Measurements from ENCODE around the gene SLC38A9.

SLC38A9 gene

GRCh38 chr5:55645304-55645703 lies 66.8 kb downstream of the SLC38A9 start:
- no peak for DNase-seq

GRCh38 chr5:55638455-55638854 lies 73.7 kb downstream of the SLC38A9 start:
- DNase-seq: no peak

- DNase-seq: no peak
Measured at GRCh38 chr5:55638051-55638450, 74.1 kb downstream of the SLC38A9 start.

- DNase-seq: no peak
Measured at GRCh38 chr5:55636683-55637082, 75.4 kb downstream of the SLC38A9 start.

- no peak for DNase-seq
Measured at GRCh38 chr5:55636177-55636576, 75.9 kb downstream of the SLC38A9 start.

- DNase-seq: no peak
Measured at GRCh38 chr5:55634866-55635265, 77.3 kb downstream of the SLC38A9 start.

GRCh38 chr5:55634209-55634805 lies 77.8 kb downstream of the SLC38A9 start:
- DNase-seq: no peak

GRCh38 chr5:55633574-55634208 lies 78.4 kb downstream of the SLC38A9 start:
- no peak for DNase-seq

- no peak for DNase-seq
Measured at GRCh38 chr5:55629815-55630214, 82.3 kb downstream of the SLC38A9 start.

- DNase-seq: no peak
Measured at GRCh38 chr5:55626790-55627189, 85.3 kb downstream of the SLC38A9 start.

- no peak for DNase-seq
Measured at GRCh38 chr5:55625913-55626312, 86.2 kb downstream of the SLC38A9 start.

- DNase-seq: no peak
Measured at GRCh38 chr5:55625589-55625909, 86.6 kb downstream of the SLC38A9 start.

GRCh38 chr5:55624841-55625588 lies 87.1 kb downstream of the SLC38A9 start:
- no peak for DNase-seq

- no peak for DNase-seq
Measured at GRCh38 chr5:55623789-55624188, 88.3 kb downstream of the SLC38A9 start.

- no peak for DNase-seq
Measured at GRCh38 chr5:55622460-55622859, 89.7 kb downstream of the SLC38A9 start.

- DNase-seq: no peak
Measured at GRCh38 chr5:55621229-55621628, 90.9 kb downstream of the SLC38A9 start.

- DNase-seq: no peak
Measured at GRCh38 chr5:55620766-55621160, 91.4 kb downstream of the SLC38A9 start.

- no peak for DNase-seq
Measured at GRCh38 chr5:55620009-55620765, 91.9 kb downstream of the SLC38A9 start.

GRCh38 chr5:55618318-55618717 lies 93.8 kb downstream of the SLC38A9 start:
- no peak for DNase-seq

- no peak for DNase-seq
Measured at GRCh38 chr5:55613112-55613868, 98.8 kb downstream of the SLC38A9 start.

- DNase-seq: no peak
Measured at GRCh38 chr5:55610542-55610941, 101.6 kb downstream of the SLC38A9 start.

GRCh38 chr5:55609413-55609812 lies 102.7 kb downstream of the SLC38A9 start:
- DNase-seq: no peak

Data from activated CD4-positive, alpha-beta T cell treated with anti-CD3 and anti-CD28 coated beads for 4 hours (primary cell).